ENCODE measurements around the gene DBNDD2. TPM values are rescaled to one million over a fixed set of nuclear protein-coding genes. Genes with fewer than 3 reads are reported as not detected.

The DBNDD2 gene
- total RNA-seq, 1 donor from 2014 or later: 362 TPM

- Histone ChIP-seq H3K4me3 (peak overlapping the region; percentile 74), H3K27ac (replicated peaks) (peak overlapping the region; percentile 81), H3K9me3 (replicated peaks) (no peaks in the 10 kb centered on the region), H3K4me1 (peaks cover 15% of the 10 kb centered on the region), H3K27me3 (ENCODE audit: low read depth) (no peaks in the 10 kb centered on the region), H3K36me3 (peaks cover 2% of the 10 kb centered on the region)
- DNase-seq: peak; percentile 88
- intact Hi-C loops (cut with micrococcal nuclease): loop anchor here (2.0 kb wide), 1 partner anchor 63 kb away; no protein-coding TSS in a partner anchor
- TF ChIP-seq CTCF (IDR thresholded peaks at IDR 0.05; ENCODE audit: borderline replicate concordance): peak; percentile 91
Observed at GRCh38 chr20:45373353-45374100, 34.6 kb upstream of the DBNDD2 start.

- Histone ChIP-seq H3K4me1 (peaks cover 15% of the 10 kb centered on the region), H3K27me3 (ENCODE audit: low read depth) (no peaks in the 10 kb centered on the region), H3K36me3 (no peaks in the 10 kb centered on the region), H3K9me3 (replicated peaks) (no peaks in the 10 kb centered on the region), H3K4me3 (peak overlapping the region; percentile 74), H3K27ac (replicated peaks) (peak overlapping the region; percentile 81)
- DNase-seq: no peak
- no peak for TF ChIP-seq CTCF (IDR thresholded peaks at IDR 0.05; ENCODE audit: borderline replicate concordance)
- intact Hi-C loops (cut with micrococcal nuclease): loop anchor here (2.0 kb wide), 1 partner anchor 63 kb away; no protein-coding TSS in a partner anchor
Observed at GRCh38 chr20:45374101-45374467, 34.0 kb upstream of the DBNDD2 start.

GRCh38 chr20:45374966-45375365 lies 33.1 kb upstream of the DBNDD2 start:
- intact Hi-C loops (cut with micrococcal nuclease): loop anchor here (2.0 kb wide), 1 partner anchor 62 kb away; no protein-coding TSS in a partner anchor
- no peak for TF ChIP-seq CTCF (IDR thresholded peaks at IDR 0.05; ENCODE audit: borderline replicate concordance)
- H3K27ac ChIP-seq (replicated peaks): no peak overlapping the region

GRCh38 chr20:45377269-45377668 lies 30.8 kb upstream of the DBNDD2 start:
- TF ChIP-seq CTCF (IDR thresholded peaks at IDR 0.05; ENCODE audit: borderline replicate concordance): no peak
- Histone ChIP-seq H3K9me3 (replicated peaks) (no peaks in the 10 kb centered on the region), H3K4me1 (peaks cover 15% of the 10 kb centered on the region), H3K36me3 (no peaks in the 10 kb centered on the region), H3K4me3 (no peak overlapping the region), H3K27ac (replicated peaks) (no peak overlapping the region), H3K27me3 (ENCODE audit: low read depth) (no peaks in the 10 kb centered on the region)
- intact Hi-C loops (cut with micrococcal nuclease): no loop called here
- DNase-seq: no peak

More at GRCh38 chr20:45374966-45375365, 33.1 kb upstream of the DBNDD2 start:
- no peaks in the 10 kb centered on the region for H3K36me3 ChIP-seq
- peaks cover 15% of the 10 kb centered on the region for H3K4me1 ChIP-seq
- DNase-seq: no peak
- H3K4me3 ChIP-seq: no peak overlapping the region
- H3K27me3 ChIP-seq (ENCODE audit: low read depth): no peaks in the 10 kb centered on the region
- H3K9me3 ChIP-seq (replicated peaks): no peaks in the 10 kb centered on the region

- intact Hi-C loops (cut with micrococcal nuclease): no loop called here
- no peaks in the 10 kb centered on the region for H3K9me3 ChIP-seq (replicated peaks)
- DNase-seq: no peak
- TF ChIP-seq CTCF (IDR thresholded peaks at IDR 0.05; ENCODE audit: borderline replicate concordance): no peak
- H3K27me3 ChIP-seq (ENCODE audit: low read depth): no peaks in the 10 kb centered on the region
- no peak within 1 kb of the TSS for H3K4me3 ChIP-seq
- no peaks in the 10 kb centered on the region for H3K36me3 ChIP-seq
- peaks cover 10% of the 10 kb centered on the region for H3K4me1 ChIP-seq
- no peak within 1 kb of the TSS for H3K27ac ChIP-seq (replicated peaks)
Observed at GRCh38 chr20:45378191-45378590, 29.9 kb upstream of the DBNDD2 start, which contains the start of gene TP53TG5. Gene TP53TG5, minus strand, starts transcription at chr20:45378325. Its CDS starts 89 bp downstream, at chr20:45378236.

Data from left ventricle myocardium inferior (tissue), 1 donor.